ENCODE data around the gene TRIM41. TPM values are rescaled to one million over a fixed set of nuclear protein-coding genes. Genes with fewer than 3 reads are reported as not detected.

Gene TRIM41
- total and polyA plus RNA-seq, 2 of the 13 experiments (the other 11 are each of a cell fraction or from before 2014, with no cell fraction given) = 10.2 to 16.7 TPM

DNA sequence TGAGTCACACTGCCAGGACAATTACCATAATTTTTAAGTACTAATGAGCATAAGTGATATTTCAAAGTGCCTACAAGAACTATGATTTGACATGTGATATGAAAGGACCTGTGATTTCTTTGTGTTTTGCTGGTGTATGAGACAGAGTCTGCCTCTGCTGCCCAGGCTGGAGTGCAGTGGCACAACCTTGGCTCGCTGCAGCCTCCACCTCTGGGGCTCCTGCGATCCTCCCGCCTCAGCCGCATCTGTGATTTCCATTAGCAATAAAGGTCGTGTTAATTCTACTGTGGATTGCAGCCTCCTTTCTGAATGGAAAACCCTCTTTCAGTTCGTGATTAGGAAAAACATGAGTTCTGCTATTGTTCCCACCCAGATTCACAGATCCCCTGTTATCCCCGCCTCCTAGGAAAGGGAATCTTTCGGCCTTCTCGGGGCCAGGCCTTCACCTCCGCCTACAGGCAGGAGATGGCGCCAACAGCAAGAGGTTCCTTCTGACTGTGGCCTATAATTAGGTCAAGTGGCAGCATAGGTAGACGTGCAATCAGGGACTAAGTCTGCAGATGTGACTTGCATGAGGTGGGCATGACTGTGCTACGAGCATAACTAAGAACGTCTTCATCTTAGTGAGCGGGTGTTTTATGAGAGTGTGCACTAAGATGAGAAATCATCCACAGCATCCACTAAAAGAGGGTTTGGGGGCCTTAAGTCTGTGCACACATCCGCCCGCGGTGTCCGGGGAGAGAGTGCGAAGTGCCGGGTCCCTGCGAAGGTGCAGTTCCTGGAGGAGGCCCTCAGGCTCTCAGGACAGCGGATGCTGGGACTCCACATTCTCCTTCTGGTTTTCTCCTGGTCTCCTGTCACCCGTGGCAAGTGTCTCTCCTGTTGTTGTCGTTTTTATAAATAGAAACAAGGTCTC, 41.2 kb upstream of the TRIM41 start (continued):
- TF ChIP-seq NR2F2 (IDR thresholded peaks at IDR 0.05; ENCODE audit: borderline replicate concordance, low read depth) (no peak), ZBTB44 (CRISPR knock-in tag; IDR thresholded peaks at IDR 0.05) (no peak), ZFAT (CRISPR knock-in tag; conservative IDR thresholded peaks at IDR 0.05) (no peak), PITX1 (CRISPR knock-in tag; IDR thresholded peaks at IDR 0.05) (peak; percentile 35; the same call in 1 of the 2 replicates), KDM2A (CRISPR knock-in tag; IDR thresholded peaks at IDR 0.05; ENCODE audit: borderline replicate concordance, low read depth) (peak; percentile 72; the same call in 1 of the 2 replicates), ZNF331 (CRISPR knock-in tag; IDR thresholded peaks at IDR 0.05) (peak; percentile 40), TBX2 (CRISPR knock-in tag; IDR thresholded peaks at IDR 0.05; ENCODE audit: borderline replicate concordance) (peak; percentile 39; the same call in 1 of the 2 replicates), ATF1 (CRISPR knock-in tag; IDR thresholded peaks at IDR 0.05) (no peak)

DNA sequence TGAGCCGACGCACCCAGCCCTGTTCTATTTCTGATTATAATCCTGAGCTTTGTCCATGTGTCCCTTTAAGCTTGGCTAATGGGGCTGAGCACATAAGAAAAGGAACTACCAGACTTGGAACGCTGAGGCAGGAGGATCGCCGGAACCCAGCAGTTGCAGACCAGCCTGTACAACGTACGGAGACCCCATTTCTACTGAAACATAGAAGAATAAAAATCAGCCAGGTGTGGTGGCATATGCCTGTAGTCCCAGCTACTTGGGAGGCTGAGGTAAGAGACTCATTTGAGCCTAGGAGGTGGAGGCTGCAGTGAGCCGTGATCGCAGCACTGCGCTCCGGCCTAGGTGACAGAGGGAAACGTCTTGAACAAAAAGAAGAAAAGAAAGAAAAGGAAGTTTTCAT, 40.4 kb upstream of the TRIM41 start:
- Histone ChIP-seq H3K27ac (ENCODE audit: extremely low read length, insufficient read depth, low read length) (no peak overlapping the region), H3K4me3 (replicated peaks in 1 of 3; ENCODE audit: insufficient read depth in 1 of 3, low read depth in 2 of 3, low read length in 3 of 3) (no peak overlapping the region), H3K36me3 (replicated peaks in 1 of 2; ENCODE audit: control insufficient read depth in 1 of 2, insufficient read depth in 2 of 2, low read length in 2 of 2) (no peaks in the 10 kb centered on the region), H3K27me3 (ENCODE audit: control insufficient read depth in 1 of 2, insufficient read depth in 2 of 2, low read length in 2 of 2) (no peaks in the 10 kb centered on the region), H4K20me1 (ENCODE audit: insufficient read depth, low read length) (no peaks in the 10 kb centered on the region), H3K9ac (ENCODE audit: insufficient read depth, low read depth, low read length) (no peak overlapping the region), H2AFZ (ENCODE audit: low read length) (peak overlapping the region; percentile 62), H3K4me1 (ENCODE audit: insufficient read depth, low read length) (peaks cover 50% of the 10 kb centered on the region), H3K4me2 (ENCODE audit: low read depth, low read length) (peak overlapping the region; percentile 67), H3K9me3 (ENCODE audit: low read length) (no peaks in the 10 kb centered on the region), H3K79me2 (ENCODE audit: insufficient read depth, low read length) (no peaks in the 10 kb centered on the region)
- no peak for FAIRE-seq
- no peak for ATAC-seq
- BruUV-seq (replicated peaks) = no TSS peak
- in situ Hi-C loops (cut with HindIII; ENCODE audit: extremely low pct_ligation_motif_present, low pct_unique_long_range_greater_than_20kb) = no loop called here
- CTCF ChIA-PET (ENCODE audit: low intra/inter-chr PET ratio, low total read pairs) = no interaction called here
- intact Hi-C loops (cut with micrococcal nuclease; ENCODE audit: unreplicated experiment) = no loop called here
- no peak for DNase-seq (ENCODE audit: low spot score)
- WGBS (ENCODE audit: low lambda C conversion rate) = 71% methylated on average over 12 of the region's 12 CpGs
- POLR2A ChIA-PET = no interaction called here
- no peak for TF ChIP-seq AHDC1 (CRISPR knock-in tag; IDR thresholded peaks at IDR 0.05; ENCODE audit: borderline replicate concordance)
- no peak for TF ChIP-seq NCOR1 (IDR thresholded peaks at IDR 0.05; ENCODE audit: borderline replicate concordance, low read length)
